Stimulated activated CD8-positive, alpha-beta memory T cell treated with anti-CD3 and anti-CD28 coated beads, Interleukin-7, amount 100 ng/mL, for 48 hours (primary cell): ENCODE results near the gene GRID1.

Experiments used
- DNase-seq, 2 donors: peaks; one replicate each; pipeline ENCODE4 v3.0.0-alpha.2; 2020; ENCODE audit warnings: low read depth in 1 of 2; ENCODE audit errors: extremely low read depth in 1 of 2

The GRID1 gene

DNA sequence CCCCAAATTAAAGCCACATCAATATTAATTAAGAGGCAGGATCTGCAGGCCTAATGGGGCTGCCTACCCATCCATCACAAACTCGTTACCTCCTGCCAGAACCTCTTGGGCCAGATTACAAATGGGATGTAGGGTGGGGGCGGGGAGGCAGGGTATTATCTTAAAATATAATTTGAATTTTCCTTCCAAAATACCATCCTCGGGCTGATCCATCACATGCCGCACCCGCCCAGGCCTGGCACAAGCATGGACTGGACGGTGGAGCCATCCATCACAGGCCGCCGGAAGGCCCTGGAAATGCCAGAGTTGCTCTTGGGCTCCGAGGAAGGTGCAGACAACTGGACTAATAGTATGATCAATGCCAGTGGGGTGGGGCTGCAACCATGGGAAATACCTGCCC, 212.8 kb downstream of the GRID1 start:
- no peak for DNase-seq

GRCh38 chr10:86152911-86153310, 213.7 kb downstream of the GRID1 start:
- no peak for DNase-seq

DNA sequence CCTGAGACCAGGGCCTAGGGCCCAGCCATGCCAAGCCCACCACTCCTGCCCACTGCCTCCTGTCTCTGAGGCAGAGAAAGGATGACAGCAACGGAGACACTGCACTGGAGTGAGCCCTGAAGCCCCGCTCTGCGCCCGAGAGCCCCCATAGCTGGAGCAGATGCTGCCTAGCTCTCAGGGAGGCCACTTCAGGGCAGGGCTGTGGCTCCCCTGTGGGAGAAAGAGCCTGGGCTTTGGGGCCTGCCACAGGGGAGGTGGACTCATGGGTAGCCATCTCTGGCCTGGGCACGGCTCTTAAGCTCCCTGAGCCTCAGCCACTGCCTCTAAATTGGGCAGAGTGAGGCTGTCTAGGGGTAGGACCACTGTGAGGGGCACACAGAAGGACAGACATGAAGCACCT, 214.2 kb downstream of the GRID1 start:
- DNase-seq = no peak

GRCh38 chr10:86151613-86152012, 215.0 kb downstream of the GRID1 start:
- DNase-seq = no peak

DNA sequence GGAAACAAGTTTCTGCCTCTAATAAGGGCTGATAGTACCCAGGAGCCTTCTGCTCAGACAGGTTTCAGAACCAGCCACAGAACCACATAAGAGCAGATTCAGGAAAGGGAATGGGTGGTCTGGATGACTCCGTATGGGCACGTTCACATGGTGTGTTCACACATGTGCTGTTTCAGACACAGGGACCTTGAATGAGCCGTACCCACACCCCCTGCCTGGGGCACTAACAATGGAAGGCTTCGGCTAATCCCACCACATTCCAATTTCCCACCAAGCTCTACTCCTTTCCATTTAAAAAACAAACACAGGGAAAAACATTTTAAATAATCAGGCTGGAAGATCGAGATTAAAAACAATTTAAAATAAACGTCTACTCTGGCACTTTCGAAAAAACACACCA, 217.3 kb downstream of the GRID1 start:
- no peak for DNase-seq

- DNase-seq = no peak
Measured at GRCh38 chr10:86148117-86148516, 218.5 kb downstream of the GRID1 start.

DNA sequence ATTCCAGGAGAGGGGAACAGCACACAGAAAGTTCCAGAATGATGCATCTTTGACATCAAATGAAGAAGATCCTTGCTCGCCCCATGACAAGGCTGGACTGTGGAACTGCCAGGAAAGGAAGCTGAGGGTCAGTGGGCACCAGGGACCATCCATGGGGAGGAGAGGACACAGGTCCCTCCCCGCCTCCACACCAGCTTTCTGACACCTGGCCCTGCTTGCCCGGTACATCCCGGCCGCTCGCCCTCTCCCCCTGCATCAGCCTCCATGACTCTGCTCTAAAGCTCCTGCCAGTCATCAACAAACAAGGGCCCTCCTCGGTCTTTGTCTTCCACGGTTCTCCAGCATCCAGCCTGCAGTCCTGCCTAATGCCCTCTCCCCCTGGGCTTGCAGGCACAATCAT, 222.3 kb downstream of the GRID1 start:
- no peak for DNase-seq

DNA sequence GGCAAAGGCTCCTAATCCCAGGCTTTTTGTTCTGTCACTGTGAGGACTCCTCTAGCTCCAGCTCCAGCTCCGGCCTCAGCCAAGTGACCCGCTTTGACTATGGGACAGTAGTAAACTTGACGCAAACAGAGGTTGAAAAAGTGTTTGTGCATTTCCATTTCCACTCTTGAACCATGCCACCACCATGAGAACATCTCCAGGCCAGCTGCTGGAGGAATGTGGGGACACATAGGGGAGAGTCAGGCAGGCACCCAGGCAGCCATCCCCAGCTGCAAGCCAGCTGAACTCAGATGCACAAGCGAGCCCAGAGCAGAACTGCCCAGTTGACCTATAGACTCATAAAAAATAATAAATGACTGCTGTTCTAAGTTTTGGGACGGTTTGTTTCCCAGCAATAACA, 224.7 kb downstream of the GRID1 start:
- no peak for DNase-seq

- no peak for DNase-seq
Measured at GRCh38 chr10:86139066-86139657, 227.4 kb downstream of the GRID1 start.

- DNase-seq = no peak
Measured at GRCh38 chr10:86138551-86139065, 228.0 kb downstream of the GRID1 start.

DNA sequence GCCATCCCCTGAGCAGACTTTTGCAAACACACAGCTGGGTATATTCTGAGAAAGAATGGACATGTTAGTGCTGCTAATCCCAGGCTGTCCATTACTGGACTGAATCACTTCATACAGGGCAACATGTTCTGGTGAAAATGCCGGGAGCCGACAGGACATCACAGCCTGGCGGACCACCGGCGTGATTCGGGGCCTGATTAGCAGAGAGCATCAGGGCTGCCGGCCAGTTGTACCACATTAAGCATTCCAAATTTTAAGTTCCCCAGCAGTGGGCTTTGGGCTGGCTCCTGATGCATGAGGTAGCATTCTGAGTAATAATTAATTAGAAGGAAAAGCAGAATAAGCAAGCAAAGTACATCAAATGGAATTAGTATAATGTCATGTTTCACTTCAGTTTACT, 229.0 kb downstream of the GRID1 start:
- no peak for DNase-seq

- no peak for DNase-seq
Measured at GRCh38 chr10:86136934-86137333, 229.7 kb downstream of the GRID1 start.

DNA sequence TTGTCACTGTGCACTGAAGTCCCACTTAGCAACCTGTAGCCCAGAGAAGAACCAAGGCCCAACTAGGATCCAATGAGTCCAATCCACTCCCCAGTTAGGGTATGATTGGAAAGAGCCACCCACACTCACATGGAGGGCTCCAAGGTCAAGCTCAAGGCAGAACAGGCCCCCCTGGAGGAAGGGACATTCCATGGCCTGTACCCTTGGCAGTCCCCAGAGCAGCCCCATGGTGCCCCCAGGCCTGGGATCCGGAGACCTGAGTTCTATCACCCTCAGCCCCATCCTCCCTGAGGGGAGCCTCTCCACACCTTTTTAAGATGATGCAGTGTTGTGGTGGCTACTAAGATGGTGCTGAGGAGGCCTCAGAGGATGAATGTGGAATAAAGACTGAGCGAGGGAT, 231.4 kb downstream of the GRID1 start:
- no peak for DNase-seq

DNA sequence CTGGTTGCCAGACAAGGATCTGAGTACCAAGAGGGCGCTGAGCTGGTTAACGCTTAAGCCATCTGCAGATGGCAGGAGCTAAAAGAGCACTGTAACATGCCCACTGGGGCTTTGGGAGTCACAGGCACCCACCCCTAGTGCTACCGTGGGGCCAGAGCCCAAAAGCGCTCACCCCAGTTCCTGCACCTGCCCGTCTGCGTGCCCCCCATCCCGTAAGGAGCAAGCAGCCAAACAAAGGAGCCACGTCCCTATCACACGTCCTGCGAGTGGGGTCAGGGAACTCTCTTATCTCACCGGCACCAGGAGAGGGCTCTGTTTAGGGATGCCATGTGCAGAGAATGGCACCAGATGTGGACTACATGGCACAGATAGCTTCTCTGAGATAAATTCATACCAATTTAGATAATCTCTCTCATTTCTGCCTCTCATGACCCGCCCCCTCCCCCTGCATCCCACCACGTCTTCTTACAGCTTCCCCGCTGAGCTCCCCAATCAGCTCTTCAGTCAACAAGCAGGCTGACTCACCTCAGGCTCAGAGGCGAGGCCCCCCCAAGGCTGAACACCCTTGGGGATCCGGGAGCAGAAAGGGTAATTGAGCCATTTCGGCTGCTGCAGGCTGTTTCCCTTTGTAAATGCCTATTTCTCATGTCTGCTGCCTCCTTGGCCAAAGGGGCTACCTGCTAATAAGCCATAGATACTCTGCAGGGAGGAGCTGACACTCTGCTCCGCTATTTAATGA, 235.7 kb downstream of the GRID1 start:
- DNase-seq = no peak

DNA sequence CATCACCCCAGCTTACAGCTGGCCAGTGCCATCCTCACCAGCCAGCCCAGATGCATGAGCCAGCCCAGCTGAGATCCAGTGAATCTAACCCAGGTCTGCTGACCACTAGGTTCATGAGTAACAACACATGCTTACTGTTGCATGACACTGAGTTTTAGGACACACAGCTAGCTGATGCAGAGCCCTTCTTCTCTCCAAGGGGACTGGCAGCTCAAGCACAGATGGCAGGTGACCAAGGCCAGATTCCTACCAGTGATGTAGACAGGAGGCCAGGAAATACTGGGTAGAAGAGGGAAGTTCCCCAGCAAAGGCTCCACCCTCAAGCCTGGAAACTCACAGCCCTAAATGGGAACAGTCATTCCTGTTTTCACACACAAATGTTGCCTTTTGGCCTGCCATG, 236.6 kb downstream of the GRID1 start:
- no peak for DNase-seq

GRCh38 chr10:86128360-86128759, 238.2 kb downstream of the GRID1 start:
- DNase-seq = no peak

DNA sequence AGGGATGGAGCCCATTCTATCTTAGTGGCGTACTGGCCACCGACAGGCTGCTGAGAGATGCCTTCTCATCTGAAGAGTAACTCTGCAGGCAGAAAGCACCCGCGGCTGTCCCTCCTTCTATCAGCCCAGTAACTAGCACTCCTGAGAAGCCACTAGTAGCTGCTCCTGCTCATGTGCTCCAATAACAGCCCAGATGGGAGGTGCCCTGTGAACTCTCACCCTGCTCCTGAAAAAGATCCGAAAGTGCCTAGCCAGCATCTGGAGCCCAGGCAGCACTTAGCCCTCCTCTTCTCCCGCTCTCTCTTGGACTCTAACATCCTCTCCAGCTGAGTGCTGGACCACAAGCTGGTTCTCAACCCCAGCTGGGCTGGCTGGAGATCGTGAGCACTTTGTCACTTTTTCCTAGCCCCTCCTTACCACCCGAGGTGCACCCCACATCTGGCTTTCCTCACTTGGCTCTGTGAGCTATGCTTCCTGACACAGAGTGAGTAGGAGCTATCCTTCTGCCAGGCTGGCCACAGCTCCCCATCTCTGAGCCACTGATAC, 239.2 kb downstream of the GRID1 start:
- no peak for DNase-seq

GRCh38 chr10:86124734-86125133, 241.9 kb downstream of the GRID1 start:
- DNase-seq = no peak

DNA sequence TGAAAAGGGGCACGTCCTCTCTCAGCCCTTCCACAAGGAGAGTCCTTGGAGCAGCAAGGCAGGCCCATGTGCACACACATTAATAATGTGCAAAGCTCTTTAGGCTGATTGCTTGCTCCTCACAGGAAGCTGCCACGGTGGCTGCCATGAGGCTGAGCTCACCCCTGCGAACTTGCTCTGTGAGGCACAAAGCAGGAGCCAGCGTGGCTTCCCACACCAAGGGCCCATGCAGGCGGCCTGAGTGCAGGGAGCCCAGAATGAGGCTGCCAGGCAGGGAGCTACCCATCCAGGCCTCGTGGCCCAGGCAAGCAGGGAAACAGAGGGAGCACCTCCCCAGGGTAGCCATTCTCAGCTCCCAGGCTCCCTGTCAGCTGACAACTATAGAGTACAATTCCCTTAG, 242.9 kb downstream of the GRID1 start:
- DNase-seq = no peak

GRCh38 chr10:86123304-86123703, 243.3 kb downstream of the GRID1 start:
- DNase-seq = no peak

- no peak for DNase-seq
Measured at GRCh38 chr10:86122646-86123045, 243.9 kb downstream of the GRID1 start.

DNA sequence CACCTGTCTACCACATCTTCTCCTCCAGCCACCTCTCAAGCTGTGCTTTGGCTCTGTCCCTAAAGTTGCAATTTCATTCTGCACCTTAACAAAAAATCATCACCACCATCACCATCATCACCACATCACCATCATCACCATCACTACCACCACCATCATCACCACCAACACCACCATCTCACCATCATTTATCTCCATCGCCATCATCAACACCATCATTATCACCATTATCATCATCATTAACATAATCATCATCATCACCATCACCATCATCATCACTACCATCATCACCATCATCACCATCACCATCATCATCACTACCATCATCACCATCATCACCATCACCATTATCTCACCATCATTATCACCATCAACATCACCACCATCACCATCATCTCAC, 245.4 kb downstream of the GRID1 start:
- no peak for DNase-seq
